Osteoblast (primary cell): ENCODE results near the gene CPXM2. TPM values are rescaled to one million over a fixed set of nuclear protein-coding genes. Genes with fewer than 3 reads are reported as not detected.

Source experiments
- DNase-seq: peaks from one replicate; pipeline ENCODE4 v3.0.0; 2011; ENCODE audit warnings: low spot score, mixed read lengths; ENCODE audit not compliant: insufficient read length; ENCODE audit errors: missing footprints
- H2AFZ ChIP-seq: 2 replicates; pipeline ENCODE4 v1.6.0; 2011; ENCODE audit warnings: mild to moderate bottlenecking, low read length
- H3K27ac ChIP-seq: 2 replicates; pipeline ENCODE4 v1.5.1; 2011; ENCODE audit warnings: mild to moderate bottlenecking, low read depth, low read length, moderate library complexity
- H3K27me3 ChIP-seq: 2 replicates; pipeline ENCODE4 v1.6.0; 2012; ENCODE audit warnings: mild to moderate bottlenecking, control low read depth, inconsistent platforms, low read length, moderate library complexity; ENCODE audit not compliant: insufficient read depth
- H3K36me3 ChIP-seq: 2 replicates; pipeline ENCODE4 v1.5.1; 2011; ENCODE audit warnings: mild to moderate bottlenecking, low read length, control low read depth, moderate library complexity; ENCODE audit not compliant: insufficient read depth
- H3K4me1 ChIP-seq: 2 replicates; pipeline ENCODE4 v1.5.1; 2011; ENCODE audit warnings: mild to moderate bottlenecking, low read length, control low read depth, moderate library complexity; ENCODE audit not compliant: insufficient read depth
- H3K4me2 ChIP-seq: 2 replicates; pipeline ENCODE4 v1.6.0; 2011; ENCODE audit warnings: mild to moderate bottlenecking, low read length; ENCODE audit not compliant: insufficient read depth
- H3K4me3 ChIP-seq: fragments of 200-600 bp; sonication (generic); 3 replicates; pipeline ENCODE4 v1.5.1; 2012; ENCODE audit warnings: mild to moderate bottlenecking, low read length, inconsistent platforms; ENCODE audit not compliant: insufficient read depth
- H3K79me2 ChIP-seq: 2 replicates; pipeline ENCODE4 v1.6.0; 2012; ENCODE audit warnings: mild to moderate bottlenecking, low read length, control low read depth, inconsistent platforms; ENCODE audit not compliant: insufficient read depth
- H3K9me3 ChIP-seq: 2 replicates; pipeline ENCODE4 v1.5.1; 2011; ENCODE audit warnings: low read depth, low read length, control low read depth
- H4K20me1 ChIP-seq: 2 replicates; pipeline ENCODE4 v1.6.0; 2012; ENCODE audit warnings: mild to moderate bottlenecking, low read length, control low read depth; ENCODE audit not compliant: insufficient read depth
- CTCF ChIP-seq: IDR thresholded peaks from 2 replicates; pipeline ENCODE4 v1.5.1; 2011; ENCODE audit warnings: mild to moderate bottlenecking, low read depth, low read length, moderate library complexity; ENCODE audit errors: extremely low read depth
- total RNA-seq: library from RNA; depleted of rRNA; stranded (reverse); fragments of >200 nt; gene quantifications from 2 replicates; pipeline ENCODE4 v1.2.3, GENCODE V29; 2012

The CPXM2 gene
- total RNA-seq, 1 donor: 0.36 TPM

GRCh38 chr10:123906296-123906695 is 14.7 kb upstream of the CPXM2 start:
- Histone ChIP-seq H3K79me2 (no peaks in the 10 kb centered on the region), H3K36me3 (no peaks in the 10 kb centered on the region), H3K4me3 (no peak overlapping the region), H2AFZ (no peak overlapping the region), H3K4me1 (no peaks in the 10 kb centered on the region), H3K4me2 (no peak overlapping the region), H3K27ac (no peak overlapping the region), H3K27me3 (no peaks in the 10 kb centered on the region), H3K9me3 (no peaks in the 10 kb centered on the region), H4K20me1 (no peaks in the 10 kb centered on the region)
- TF ChIP-seq CTCF: no peak
- peak; percentile 19 for DNase-seq

GRCh38 chr10:123904834-123905409 is 13.3 kb upstream of the CPXM2 start:
- H3K27ac ChIP-seq: no peak overlapping the region
- no peak for TF ChIP-seq CTCF
- H4K20me1 ChIP-seq: no peaks in the 10 kb centered on the region
- no peaks in the 10 kb centered on the region for H3K9me3 ChIP-seq
- no peaks in the 10 kb centered on the region for H3K79me2 ChIP-seq
- no peak overlapping the region for H2AFZ ChIP-seq
- no peaks in the 10 kb centered on the region for H3K36me3 ChIP-seq
- no peaks in the 10 kb centered on the region for H3K4me1 ChIP-seq
- peak; percentile 29 for DNase-seq
- H3K4me2 ChIP-seq: no peak overlapping the region
- H3K27me3 ChIP-seq: no peaks in the 10 kb centered on the region
- H3K4me3 ChIP-seq: no peak overlapping the region

GRCh38 chr10:123903621-123904020 is 12.0 kb upstream of the CPXM2 start:
- no peaks in the 10 kb centered on the region for H3K36me3 ChIP-seq
- no peak for TF ChIP-seq CTCF
- H3K4me2 ChIP-seq: no peak overlapping the region
- no peaks in the 10 kb centered on the region for H3K27me3 ChIP-seq
- H2AFZ ChIP-seq: no peak overlapping the region
- no peak overlapping the region for H3K4me3 ChIP-seq
- no peaks in the 10 kb centered on the region for H3K79me2 ChIP-seq
- no peak overlapping the region for H3K27ac ChIP-seq
- no peaks in the 10 kb centered on the region for H3K9me3 ChIP-seq
- no peaks in the 10 kb centered on the region for H4K20me1 ChIP-seq
- no peaks in the 10 kb centered on the region for H3K4me1 ChIP-seq
- peak; percentile 8 for DNase-seq

GRCh38 chr10:123901621-123902020 is 10.0 kb upstream of the CPXM2 start:
- Histone ChIP-seq H4K20me1 (no peaks in the 10 kb centered on the region), H3K4me1 (no peaks in the 10 kb centered on the region), H3K36me3 (no peaks in the 10 kb centered on the region), H3K27me3 (no peaks in the 10 kb centered on the region), H3K4me3 (no peak overlapping the region), H2AFZ (no peak overlapping the region), H3K27ac (no peak overlapping the region), H3K79me2 (no peaks in the 10 kb centered on the region), H3K4me2 (no peak overlapping the region), H3K9me3 (no peaks in the 10 kb centered on the region)
- DNase-seq: peak; percentile 9
- TF ChIP-seq CTCF: no peak
